SJCRH30 (cell line): Measurements from ENCODE around the gene MATN3. TPM values are rescaled to one million over a fixed set of nuclear protein-coding genes. Genes with fewer than 3 reads are reported as not detected.

Source experiments
- DNase-seq, 2 experiments: peaks; one replicate each; pipeline ENCODE4 v3.0.0-alpha.2; 2015 to 2020
- H3K27ac ChIP-seq: fragments of 250-450 bp; sonication (Bioruptor Pico); 2 replicates; pipeline ENCODE4 v1.5.1; 2020; ENCODE audit warnings: mild to moderate bottlenecking, moderate library complexity
- H3K27me3 ChIP-seq: fragments of 250-450 bp; sonication (Bioruptor Pico); 2 replicates; pipeline ENCODE4 v1.5.1; 2020; ENCODE audit warnings: mild to moderate bottlenecking, moderate library complexity
- H3K36me3 ChIP-seq: fragments of 250-450 bp; sonication (Bioruptor Pico); 2 replicates; pipeline ENCODE4 v1.5.1; 2020; ENCODE audit warnings: mild to moderate bottlenecking, moderate library complexity
- H3K4me1 ChIP-seq: fragments of 250-450 bp; sonication (Bioruptor Pico); 2 replicates; pipeline ENCODE4 v1.5.1; 2020; ENCODE audit warnings: mild to moderate bottlenecking, moderate library complexity
- H3K4me3 ChIP-seq: fragments of 250-450 bp; sonication (Bioruptor Pico); 2 replicates; pipeline ENCODE4 v1.5.1; 2020; ENCODE audit warnings: mild to moderate bottlenecking, moderate library complexity
- H3K9me3 ChIP-seq: fragments of 250-450 bp; sonication (Bioruptor Pico); replicated peaks from 2 replicates; pipeline ENCODE4 v1.5.1; 2020; ENCODE audit warnings: mild to moderate bottlenecking, moderate library complexity
- total RNA-seq: library from RNA; depleted of rRNA; stranded (reverse); fragments of >200 nt; shearing (Covaris generic); gene quantifications from 2 replicates; pipeline ENCODE4 v1.2.3, GENCODE V29; 2014; rRNA removed

Gene MATN3, protein sequence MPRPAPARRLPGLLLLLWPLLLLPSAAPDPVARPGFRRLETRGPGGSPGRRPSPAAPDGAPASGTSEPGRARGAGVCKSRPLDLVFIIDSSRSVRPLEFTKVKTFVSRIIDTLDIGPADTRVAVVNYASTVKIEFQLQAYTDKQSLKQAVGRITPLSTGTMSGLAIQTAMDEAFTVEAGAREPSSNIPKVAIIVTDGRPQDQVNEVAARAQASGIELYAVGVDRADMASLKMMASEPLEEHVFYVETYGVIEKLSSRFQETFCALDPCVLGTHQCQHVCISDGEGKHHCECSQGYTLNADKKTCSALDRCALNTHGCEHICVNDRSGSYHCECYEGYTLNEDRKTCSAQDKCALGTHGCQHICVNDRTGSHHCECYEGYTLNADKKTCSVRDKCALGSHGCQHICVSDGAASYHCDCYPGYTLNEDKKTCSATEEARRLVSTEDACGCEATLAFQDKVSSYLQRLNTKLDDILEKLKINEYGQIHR
- 0.15 and 0.40 TPM in 2 replicates for total RNA-seq

DNA sequence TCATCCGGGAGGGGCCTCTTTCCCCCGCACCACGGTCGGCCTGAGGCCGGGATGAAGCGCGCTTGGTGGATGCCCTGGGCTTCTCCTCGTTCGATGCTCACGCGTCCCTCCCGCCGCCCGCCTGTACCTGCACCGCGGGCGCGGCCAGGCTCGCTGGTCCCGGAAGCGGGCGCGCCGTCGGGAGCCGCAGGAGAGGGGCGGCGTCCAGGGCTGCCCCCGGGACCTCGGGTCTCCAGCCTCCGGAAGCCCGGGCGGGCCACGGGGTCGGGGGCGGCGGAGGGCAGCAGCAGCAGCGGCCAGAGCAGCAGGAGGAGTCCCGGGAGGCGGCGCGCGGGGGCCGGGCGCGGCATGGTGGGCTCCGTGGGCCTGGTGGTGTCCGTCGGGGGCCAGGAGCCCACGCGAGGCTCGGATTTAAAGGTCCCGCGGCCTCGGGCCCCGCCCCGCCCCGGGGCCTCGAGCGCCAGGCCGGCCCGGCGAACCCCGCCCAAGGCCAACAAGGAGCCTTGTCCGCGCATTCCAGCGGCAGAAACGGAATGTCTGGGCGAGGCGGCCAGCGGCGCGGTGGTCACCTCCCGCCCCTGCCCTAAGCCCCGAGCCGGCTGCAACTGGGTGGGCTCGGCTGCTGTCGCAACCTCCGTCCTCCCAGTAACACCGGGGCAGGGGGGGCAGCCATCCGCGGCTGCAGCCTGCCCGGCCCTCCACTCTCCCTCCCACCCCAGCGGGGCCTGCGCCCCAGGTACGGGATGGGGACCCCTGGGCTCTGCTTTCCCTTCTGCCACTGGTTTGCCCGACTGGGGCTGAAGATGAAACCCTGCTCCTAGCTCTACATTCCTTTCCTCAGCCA lies at the start of gene MATN3:
MATN3 (minus strand) TSS at position 387 of the 844 bp plus-strand sequence; CDS start at position 350, 37 bp downstream.
- no peak within 1 kb of the TSS for H3K27ac ChIP-seq
- DNase-seq = peak; percentile 19 to 20
- H3K4me1 ChIP-seq = no peaks in the 10 kb centered on the region
- H3K4me3 ChIP-seq = peak within 1 kb of the TSS; percentile 56
- peaks cover 4% of the 10 kb centered on the region for H3K9me3 ChIP-seq
- peaks cover 4% of the 10 kb centered on the region; the same call in 1 of the 2 replicates for H3K27me3 ChIP-seq
- H3K36me3 ChIP-seq = no peaks in the 10 kb centered on the region

DNA sequence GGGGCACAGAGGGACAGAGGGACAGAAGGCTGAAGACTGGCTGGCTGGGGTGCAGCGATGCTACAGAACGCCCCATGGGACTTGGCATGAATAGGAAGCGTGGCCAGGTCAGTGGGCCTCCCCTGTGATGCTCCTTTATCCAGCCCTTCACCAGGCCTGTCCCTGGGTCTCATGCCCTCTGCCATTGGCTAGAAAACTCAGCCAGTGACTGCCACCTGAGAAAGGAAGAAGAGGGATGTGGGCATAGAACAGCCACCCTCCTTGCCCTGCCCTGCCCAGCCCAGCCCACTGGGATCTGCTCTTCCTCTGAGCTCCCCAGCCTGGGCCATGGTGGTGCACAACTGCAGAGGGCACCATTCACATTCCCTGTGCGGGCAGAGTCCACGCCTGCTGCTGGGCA lies 49.5 kb upstream of the MATN3 start:
- no peaks in the 10 kb centered on the region for H3K27me3 ChIP-seq
- H3K4me3 ChIP-seq = no peak overlapping the region
- no peaks in the 10 kb centered on the region for H3K36me3 ChIP-seq
- H3K4me1 ChIP-seq = peaks cover 28% of the 10 kb centered on the region
- H3K9me3 ChIP-seq = no peaks in the 10 kb centered on the region; the same call in 1 of the 2 replicates
- no peak overlapping the region for H3K27ac ChIP-seq
- no peak for DNase-seq

DNA sequence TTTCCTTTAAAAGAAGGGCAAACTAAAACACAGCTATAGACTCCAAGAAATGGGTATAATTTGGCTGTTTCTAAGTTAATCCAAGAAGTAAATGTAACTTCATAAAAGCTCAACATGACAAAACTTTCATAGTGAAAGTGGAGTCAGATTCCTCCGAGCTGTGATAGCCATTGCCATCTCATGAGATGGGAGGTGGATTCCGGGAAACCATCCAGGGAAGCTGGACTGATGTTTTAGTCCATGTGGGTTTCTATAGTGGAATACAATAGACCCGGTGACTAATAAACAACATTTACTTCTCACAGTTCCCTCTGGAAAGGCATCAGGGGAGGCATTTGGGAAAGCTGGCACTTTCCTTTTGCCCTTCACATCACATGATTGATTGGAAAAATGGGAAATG lies 49.0 kb upstream of the MATN3 start:
- Histone ChIP-seq H3K4me1 (peaks cover 26% of the 10 kb centered on the region), H3K27ac (no peak overlapping the region)

DNA sequence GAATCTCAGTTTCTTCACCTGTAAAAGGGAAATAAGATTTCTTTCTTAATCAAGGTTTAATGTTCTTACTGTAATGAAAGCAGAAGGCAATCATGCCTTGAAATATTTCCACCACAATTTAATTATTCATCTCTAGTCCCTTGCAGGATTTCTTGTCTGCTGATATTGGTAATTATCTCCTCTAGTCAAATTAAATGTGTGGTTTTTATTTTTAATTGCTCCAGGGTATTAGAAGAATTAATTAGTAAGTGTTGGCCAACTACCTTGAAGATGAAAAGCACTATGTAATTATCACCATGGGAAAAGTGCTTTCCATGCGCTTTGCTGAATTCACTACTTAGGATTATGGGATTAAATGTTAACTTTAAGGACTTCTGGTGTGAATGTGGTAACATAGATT lies 47.6 kb upstream of the MATN3 start:
- Histone ChIP-seq H3K9me3 (no peaks in the 10 kb centered on the region; the same call in 1 of the 2 replicates), H3K36me3 (no peaks in the 10 kb centered on the region), H3K4me1 (peaks cover 18% of the 10 kb centered on the region), H3K4me3 (no peak overlapping the region), H3K27me3 (no peaks in the 10 kb centered on the region), H3K27ac (no peak overlapping the region)
- DNase-seq = no peak

More for the DNA sequence above, 49.0 kb upstream of the MATN3 start:
- Histone ChIP-seq H3K36me3 (no peaks in the 10 kb centered on the region), H3K9me3 (no peaks in the 10 kb centered on the region; the same call in 1 of the 2 replicates), H3K4me3 (no peak overlapping the region), H3K27me3 (no peaks in the 10 kb centered on the region)
- no peak for DNase-seq

DNA sequence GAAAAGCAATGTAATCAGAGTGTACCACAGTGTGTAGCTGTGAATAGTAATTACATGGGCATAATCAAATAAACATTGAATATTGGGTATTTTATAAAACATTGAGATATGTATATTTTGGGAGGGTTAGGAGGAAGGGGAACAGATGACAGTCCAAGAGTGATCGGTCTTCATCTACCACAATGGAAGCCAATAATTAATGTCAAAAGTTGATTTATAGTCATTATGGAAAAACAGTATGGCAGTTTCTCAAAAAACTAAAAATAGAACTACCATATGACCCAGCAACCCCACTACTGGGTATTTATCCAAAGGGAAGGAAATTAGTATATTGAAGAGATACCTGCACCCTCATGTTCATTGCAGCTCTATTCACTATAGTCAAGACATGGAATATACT lies 44.8 kb upstream of the MATN3 start:
- Histone ChIP-seq H3K9me3 (no peaks in the 10 kb centered on the region; the same call in 1 of the 2 replicates), H3K4me3 (no peak overlapping the region), H3K27me3 (no peaks in the 10 kb centered on the region), H3K36me3 (no peaks in the 10 kb centered on the region), H3K27ac (no peak overlapping the region), H3K4me1 (peaks cover 11% of the 10 kb centered on the region)
- no peak for DNase-seq

DNA sequence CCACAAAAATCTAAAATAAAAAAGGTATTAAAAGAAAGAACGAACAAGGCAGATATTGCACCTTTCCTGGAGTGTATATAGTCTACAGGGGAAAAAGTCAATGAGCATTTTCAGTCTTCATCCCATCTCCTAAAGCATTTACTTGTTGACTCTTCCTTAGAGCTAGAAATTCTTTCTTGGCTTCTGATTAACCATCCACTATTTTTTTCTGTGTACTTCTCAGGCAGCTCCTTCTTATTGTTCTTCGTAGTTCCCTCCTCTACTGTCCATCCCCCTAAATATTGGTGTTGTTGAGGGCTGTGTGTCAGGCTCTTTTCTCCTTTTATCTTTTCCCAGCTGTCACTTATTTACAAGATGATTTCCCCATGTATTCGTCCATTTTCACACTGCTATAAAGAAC lies 42.5 kb upstream of the MATN3 start:
- Histone ChIP-seq H3K27ac (no peak overlapping the region), H3K9me3 (no peaks in the 10 kb centered on the region; the same call in 1 of the 2 replicates), H3K4me1 (peaks cover 4% of the 10 kb centered on the region), H3K27me3 (no peaks in the 10 kb centered on the region), H3K4me3 (no peak overlapping the region), H3K36me3 (no peaks in the 10 kb centered on the region)
- no peak for DNase-seq

DNA sequence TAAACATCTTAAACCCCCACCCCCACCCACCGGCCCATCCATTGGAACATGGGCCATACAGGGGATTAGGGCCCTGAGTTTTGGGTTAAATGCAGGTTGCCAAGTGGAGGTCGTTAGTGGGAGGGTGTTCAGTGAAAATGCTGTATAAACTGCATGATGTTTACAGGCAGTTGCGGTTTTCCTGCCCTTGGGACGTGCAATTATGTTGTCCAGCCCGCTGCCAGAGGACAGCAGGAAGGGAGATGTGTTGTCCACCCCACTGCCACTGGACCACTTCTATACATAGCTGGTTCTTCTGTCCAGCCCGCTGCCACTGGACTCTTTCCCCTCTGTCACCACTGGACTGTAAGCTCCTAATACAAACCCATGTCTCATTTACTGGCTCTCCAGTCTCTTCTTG lies 41.7 kb upstream of the MATN3 start:
- Histone ChIP-seq H3K4me3 (no peak overlapping the region), H3K9me3 (no peaks in the 10 kb centered on the region), H3K36me3 (no peaks in the 10 kb centered on the region), H3K4me1 (peaks cover 4% of the 10 kb centered on the region), H3K27me3 (no peaks in the 10 kb centered on the region), H3K27ac (no peak overlapping the region)
- DNase-seq = no peak

DNA sequence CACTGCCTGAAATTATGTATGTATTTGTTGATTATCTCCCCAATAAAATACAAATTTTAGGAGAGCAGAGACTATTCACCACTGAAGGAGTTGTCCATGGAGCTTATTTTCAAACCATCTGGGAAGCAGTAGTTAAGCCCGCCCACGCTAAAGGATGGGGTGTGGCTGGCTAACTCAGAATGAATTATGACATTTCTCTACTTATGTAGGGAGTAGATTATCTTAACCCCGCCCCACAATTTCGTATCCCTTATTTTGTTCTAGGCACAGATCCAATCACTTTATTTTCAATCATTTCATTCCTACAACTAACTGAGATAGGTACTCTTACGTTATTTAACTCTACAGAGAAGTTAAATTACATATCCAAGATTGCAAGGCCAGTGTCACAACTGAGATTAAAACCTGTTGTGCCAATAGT lies 40.4 kb upstream of the MATN3 start:
- no peaks in the 10 kb centered on the region for H3K27me3 ChIP-seq
- peak overlapping the region; percentile 91 for H3K27ac ChIP-seq
- peak; percentile 54 to 71 for DNase-seq
- no peaks in the 10 kb centered on the region for H3K36me3 ChIP-seq
- peaks cover 7% of the 10 kb centered on the region for H3K4me1 ChIP-seq
- H3K9me3 ChIP-seq = no peaks in the 10 kb centered on the region
- H3K4me3 ChIP-seq = peak overlapping the region; percentile 70

DNA sequence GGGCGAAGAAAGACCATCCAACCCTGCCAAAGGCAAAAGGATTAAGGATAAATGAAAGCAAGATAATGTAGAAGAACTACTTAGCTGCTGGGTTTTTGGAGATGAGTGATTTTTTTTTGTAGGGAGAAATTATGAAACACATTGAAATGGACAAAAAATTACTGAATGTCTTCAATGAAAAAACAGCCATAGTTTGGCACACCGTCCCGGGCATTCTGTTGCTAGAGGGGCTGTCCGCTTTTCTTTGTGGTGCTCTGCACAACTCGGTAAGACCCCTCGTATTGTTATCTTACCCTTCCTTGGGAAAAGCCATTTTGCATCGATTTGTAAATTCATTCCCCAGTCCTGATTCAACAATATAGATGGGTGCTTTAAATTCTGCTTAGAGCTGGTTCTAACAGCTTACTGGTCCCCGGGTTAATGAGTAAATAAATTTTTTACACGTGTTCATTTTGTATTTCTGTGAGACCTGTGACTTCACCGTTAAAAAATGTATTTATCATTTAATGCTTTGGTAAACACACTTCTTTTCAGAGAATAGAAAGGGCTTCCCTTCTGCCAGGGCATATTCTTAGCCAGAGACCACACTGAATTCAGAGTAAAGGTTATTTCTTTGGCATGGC lies 39.9 kb upstream of the MATN3 start:
- H3K4me3 ChIP-seq = peak overlapping the region; percentile 70
- H3K4me1 ChIP-seq = peaks cover 7% of the 10 kb centered on the region
- H3K27me3 ChIP-seq = no peaks in the 10 kb centered on the region
- no peaks in the 10 kb centered on the region for H3K9me3 ChIP-seq
- H3K27ac ChIP-seq = peak overlapping the region; percentile 91
- no peaks in the 10 kb centered on the region for H3K36me3 ChIP-seq
- DNase-seq = no peak

DNA sequence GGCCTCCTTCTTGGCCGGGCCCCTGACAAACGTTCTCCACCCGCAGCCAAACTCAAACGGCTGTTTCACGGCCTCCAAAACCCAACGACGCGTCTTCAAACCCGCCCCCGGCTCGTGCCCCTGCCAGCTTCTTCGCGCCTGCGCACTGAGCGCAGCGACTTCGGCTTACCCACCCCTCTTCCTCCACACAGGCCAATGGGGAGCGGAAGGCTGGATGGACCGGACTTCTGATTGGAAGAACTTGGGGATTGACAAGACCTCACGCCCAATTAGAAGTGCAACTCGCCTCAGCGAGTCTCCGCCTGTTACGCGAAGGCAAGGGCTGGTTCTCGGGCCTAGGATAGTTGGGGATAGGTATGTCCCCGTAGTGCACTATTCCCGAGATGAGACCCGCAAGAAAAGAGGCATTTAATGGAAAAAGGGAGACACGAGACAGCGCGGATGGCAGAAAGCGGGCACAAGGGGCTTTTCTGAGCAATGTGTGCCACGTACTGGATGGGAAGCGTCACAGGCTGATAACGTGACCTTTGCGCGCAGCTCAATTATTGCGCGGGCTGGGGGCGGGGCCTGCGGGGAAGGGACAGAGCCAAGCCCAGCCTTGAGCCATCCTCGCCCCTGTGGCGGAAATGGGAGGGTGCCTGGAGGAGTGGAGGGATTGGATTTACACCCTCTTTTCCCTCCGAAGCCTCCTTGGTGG lies 39.2 kb upstream of the MATN3 start, which contains the start of gene LAPTM4A:
LAPTM4A (minus strand) TSS at position 97 of the 697 bp plus-strand sequence. CDS start 108 bp downstream, outside the sequence.
- no peaks in the 10 kb centered on the region for H3K9me3 ChIP-seq
- H3K4me3 ChIP-seq = peak within 1 kb of the TSS; percentile 70
- H3K4me1 ChIP-seq = peaks cover 7% of the 10 kb centered on the region
- no peaks in the 10 kb centered on the region for H3K36me3 ChIP-seq
- no peaks in the 10 kb centered on the region for H3K27me3 ChIP-seq
- peak; percentile 100 for DNase-seq
- peak within 1 kb of the TSS; percentile 91 for H3K27ac ChIP-seq

DNA sequence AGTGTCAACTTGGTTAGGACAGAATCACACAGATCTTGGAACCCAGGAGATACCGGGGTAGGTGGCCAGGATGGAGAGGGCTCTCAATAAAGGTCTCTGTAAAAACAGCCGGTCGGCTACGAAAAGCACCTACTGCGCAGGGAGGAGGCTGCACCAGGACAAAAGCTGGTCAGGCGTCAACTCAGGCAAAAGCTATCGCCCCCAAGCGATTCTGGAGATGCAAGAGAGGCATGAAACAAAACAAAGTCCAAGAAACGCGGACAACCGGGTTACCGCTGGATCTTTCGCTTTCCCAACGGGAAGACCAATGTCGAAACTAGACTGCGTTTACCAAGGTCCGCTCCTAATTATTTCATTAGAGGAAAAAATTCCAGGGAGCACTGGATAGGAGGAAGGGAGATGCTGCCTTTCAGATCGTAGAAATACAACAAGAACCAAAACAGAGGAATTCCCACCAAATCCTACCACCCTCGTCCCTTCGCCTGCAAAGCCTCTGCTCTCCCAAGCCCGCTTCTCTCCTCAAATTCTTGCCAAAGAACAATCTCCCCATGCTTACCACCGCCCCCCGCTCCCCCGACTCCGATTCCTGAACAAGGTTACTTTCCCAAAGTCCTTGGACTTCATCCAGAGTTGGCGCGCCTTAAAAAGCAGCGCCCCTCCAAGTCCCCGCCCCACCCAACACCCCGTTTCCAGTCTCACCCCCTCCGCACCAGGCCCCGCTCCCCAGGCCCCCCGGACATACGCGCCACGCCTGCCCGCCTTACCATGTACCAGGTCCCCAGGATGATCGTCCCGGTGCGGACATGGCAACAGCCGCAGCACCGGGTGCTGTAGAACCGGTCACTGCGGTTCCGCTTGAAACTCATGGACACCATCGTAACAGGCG lies 38.4 kb upstream of the MATN3 start:
- H3K9me3 ChIP-seq = no peaks in the 10 kb centered on the region
- no peaks in the 10 kb centered on the region for H3K27me3 ChIP-seq
- peak; percentile 60 to 71 for DNase-seq
- peaks cover 7% of the 10 kb centered on the region for H3K4me1 ChIP-seq
- peak overlapping the region; percentile 70 for H3K4me3 ChIP-seq
- peaks cover 3% of the 10 kb centered on the region; the same call in 1 of the 2 replicates for H3K36me3 ChIP-seq
- H3K27ac ChIP-seq = peak overlapping the region; percentile 91

DNA sequence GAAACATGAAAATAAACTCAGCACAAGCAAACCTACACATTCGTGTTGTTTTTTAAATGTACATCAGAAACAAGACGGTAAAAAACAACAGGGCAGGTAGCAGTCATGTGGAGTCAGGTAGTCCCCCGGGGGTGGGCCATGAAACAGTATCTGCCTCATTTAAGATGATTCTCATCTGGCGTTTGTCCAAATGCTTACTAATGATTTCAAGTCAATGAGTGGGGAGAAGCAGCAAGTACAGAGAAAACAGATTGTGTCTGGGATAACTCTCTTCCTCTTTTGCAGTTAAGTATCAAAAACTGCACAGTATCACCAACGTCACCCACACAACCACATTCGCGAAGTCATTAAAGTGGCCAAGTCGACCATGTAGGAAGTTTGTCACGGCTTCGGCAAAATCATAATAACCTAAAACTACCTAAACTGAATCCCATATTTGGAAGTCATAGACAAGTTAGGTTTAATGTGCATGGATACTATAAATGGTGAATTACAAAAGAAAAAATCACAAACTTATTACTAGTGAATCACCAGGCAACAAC lies 37.7 kb upstream of the MATN3 start:
- Histone ChIP-seq H3K36me3 (peaks cover 3% of the 10 kb centered on the region; the same call in 1 of the 2 replicates), H3K4me1 (peaks cover 7% of the 10 kb centered on the region), H3K4me3 (peak overlapping the region; percentile 70), H3K9me3 (no peaks in the 10 kb centered on the region), H3K27me3 (no peaks in the 10 kb centered on the region), H3K27ac (peak overlapping the region; percentile 91; the same call in 1 of the 2 replicates)
- DNase-seq = peak in 1 of 2 experiments; percentile 51

DNA sequence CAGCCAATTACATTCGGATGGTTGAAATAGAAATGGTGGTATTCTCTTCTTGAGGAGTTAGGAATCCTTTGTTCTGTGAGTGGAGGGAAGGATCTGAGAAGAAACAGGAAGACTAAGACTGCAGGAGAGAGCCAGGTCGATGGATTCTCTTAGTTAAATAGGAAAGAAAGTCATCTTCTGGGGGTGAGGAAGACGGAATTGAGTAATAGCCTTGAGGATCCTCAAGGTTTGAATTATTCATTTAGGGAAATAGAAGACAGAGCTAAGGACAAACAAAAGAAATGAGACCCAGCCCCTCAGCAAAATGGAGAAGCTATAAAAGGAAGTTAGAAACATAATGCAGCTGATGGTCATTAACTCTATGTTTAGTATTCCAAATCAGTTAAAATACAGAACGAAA lies 37.2 kb upstream of the MATN3 start:
- no peaks in the 10 kb centered on the region for H3K9me3 ChIP-seq
- no peak for DNase-seq
- H3K27me3 ChIP-seq = no peaks in the 10 kb centered on the region
- peaks cover 7% of the 10 kb centered on the region for H3K4me1 ChIP-seq
- peak overlapping the region; percentile 70 for H3K4me3 ChIP-seq
- H3K36me3 ChIP-seq = peaks cover 3% of the 10 kb centered on the region; the same call in 1 of the 2 replicates
- H3K27ac ChIP-seq = no peak overlapping the region
